Gastrocnemius medialis (tissue), 4 donors: ENCODE measurements around the gene CCL8.

Experiments
- POLR2A ChIP-seq, 2 donors: fragments of 450-650 bp; IDR thresholded peaks; one replicate each; pipeline ENCODE4 v1.6.1; 2017; ENCODE audit warnings: antibody characterized with exemption in 2 of 2, mild to moderate bottlenecking in 2 of 2, moderate library complexity in 2 of 2
- TF ChIP-seq, protein P1 (sequence below), 5 experiments: fragments of 450-650 bp in 3 of 5; fragments of 200-600 bp in 2 of 5; sonication (generic) in 2 of 5; IDR thresholded peaks in 4 of 5; conservative IDR thresholded peaks in 1 of 5; 1 replicate in 4 of 5; 2 replicates in 1 of 5; pipeline ENCODE4 v1.5.1; 2016 to 2019; ENCODE audit warnings: antibody characterized with exemption in 5 of 5, mild to moderate bottlenecking in 3 of 5, moderate library complexity in 3 of 5

DNA sequence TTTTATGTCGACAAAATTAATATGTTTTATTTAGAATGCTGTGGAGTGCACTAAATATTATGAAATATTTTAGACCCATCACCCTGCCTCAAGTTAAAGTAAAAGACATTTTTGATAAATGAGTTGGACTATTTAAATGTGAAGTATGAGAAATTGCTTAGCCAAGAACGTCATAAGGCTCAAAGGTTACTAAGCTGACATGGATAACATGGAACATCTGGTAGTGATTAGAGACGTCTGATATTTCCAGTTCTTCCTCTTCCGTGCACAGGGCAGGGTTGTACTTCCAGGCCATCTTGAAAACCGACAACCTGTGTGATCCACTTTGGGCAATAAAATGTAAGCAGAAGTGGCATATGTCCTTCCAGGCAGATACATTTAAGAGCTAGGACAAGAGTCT, 7.2 kb upstream of the CCL8 start:
- TF ChIP-seq POLR2A (IDR thresholded peaks at IDR 0.05) = no peak
- TF ChIP-seq, protein P1, sequence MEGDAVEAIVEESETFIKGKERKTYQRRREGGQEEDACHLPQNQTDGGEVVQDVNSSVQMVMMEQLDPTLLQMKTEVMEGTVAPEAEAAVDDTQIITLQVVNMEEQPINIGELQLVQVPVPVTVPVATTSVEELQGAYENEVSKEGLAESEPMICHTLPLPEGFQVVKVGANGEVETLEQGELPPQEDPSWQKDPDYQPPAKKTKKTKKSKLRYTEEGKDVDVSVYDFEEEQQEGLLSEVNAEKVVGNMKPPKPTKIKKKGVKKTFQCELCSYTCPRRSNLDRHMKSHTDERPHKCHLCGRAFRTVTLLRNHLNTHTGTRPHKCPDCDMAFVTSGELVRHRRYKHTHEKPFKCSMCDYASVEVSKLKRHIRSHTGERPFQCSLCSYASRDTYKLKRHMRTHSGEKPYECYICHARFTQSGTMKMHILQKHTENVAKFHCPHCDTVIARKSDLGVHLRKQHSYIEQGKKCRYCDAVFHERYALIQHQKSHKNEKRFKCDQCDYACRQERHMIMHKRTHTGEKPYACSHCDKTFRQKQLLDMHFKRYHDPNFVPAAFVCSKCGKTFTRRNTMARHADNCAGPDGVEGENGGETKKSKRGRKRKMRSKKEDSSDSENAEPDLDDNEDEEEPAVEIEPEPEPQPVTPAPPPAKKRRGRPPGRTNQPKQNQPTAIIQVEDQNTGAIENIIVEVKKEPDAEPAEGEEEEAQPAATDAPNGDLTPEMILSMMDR (IDR thresholded peaks at IDR 0.05 in 4 of 5, conservative IDR thresholded peaks at IDR 0.05 in 1 of 5) = no peak
